ENCODE measurements around the gene DKK2. TPM values are rescaled to one million over a fixed set of nuclear protein-coding genes. Genes with fewer than 3 reads are reported as not detected.

The DKK2 gene
- total RNA-seq, 1 experiment from 2014 or later = 0.11 TPM

DNA sequence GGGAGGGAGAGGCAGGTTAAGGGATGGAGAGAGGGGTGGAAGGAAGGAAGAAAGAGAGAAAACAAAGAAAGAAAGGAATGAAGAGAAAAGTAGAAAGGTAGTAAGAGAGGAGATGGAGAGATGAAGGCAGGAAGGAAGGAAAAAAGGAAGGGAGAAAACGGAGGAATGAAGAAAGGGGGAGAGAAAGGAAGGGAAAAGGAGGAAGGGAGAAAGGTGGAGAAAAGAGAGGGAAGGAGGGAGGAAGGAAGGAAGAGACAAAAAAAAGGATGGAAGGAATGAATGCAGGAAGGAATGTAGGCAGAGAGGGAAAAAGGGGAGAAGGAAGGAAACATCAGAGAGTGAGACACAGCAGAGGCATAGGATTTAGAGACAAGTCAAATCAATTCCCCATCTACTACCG, 68.2 kb downstream of the DKK2 start:
- Histone ChIP-seq H4K91ac (ENCODE audit: insufficient read length, low read depth, low read length) (no peak overlapping the region), H2BK120ac (ENCODE audit: low read depth, low read length, poor library complexity, severe bottlenecking) (no peak overlapping the region), H3K9ac (ENCODE audit: extremely low read depth, insufficient read length, low read length) (no peak overlapping the region), H3K79me2 (ENCODE audit: insufficient read depth, low read length) (no peaks in the 10 kb centered on the region), H3K4me2 (ENCODE audit: insufficient read depth, insufficient read length, low read length) (no peak overlapping the region), H4K5ac (ENCODE audit: insufficient read length, low read depth, low read length) (no peak overlapping the region), H3K79me1 (ENCODE audit: insufficient read depth, low read depth, low read length, poor library complexity, severe bottlenecking) (no peaks in the 10 kb centered on the region), H3K56ac (ENCODE audit: insufficient read length, low read depth, low read length) (no peak overlapping the region), H3K23ac (ENCODE audit: insufficient read length, low read depth, low read length) (no peak overlapping the region), H2AK5ac (ENCODE audit: insufficient read length, low read length) (no peak overlapping the region), H3T11ph (ENCODE audit: low read length) (no peak overlapping the region), H2BK20ac (ENCODE audit: low read depth, low read length, poor library complexity, severe bottlenecking) (no peak overlapping the region), H3K9me3 (ENCODE audit: control insufficient read depth, low read depth, low read length) (no peaks in the 10 kb centered on the region), H2BK12ac (ENCODE audit: insufficient read length, low read depth, low read length) (no peak overlapping the region), H3K27ac (ENCODE audit: insufficient read length, low read depth, low read length) (no peak overlapping the region), H4K8ac (replicated peaks; ENCODE audit: insufficient read length, low read depth, low read length) (no peak overlapping the region), H3K23me2 (ENCODE audit: insufficient read length, low read depth, low read length, poor library complexity, severe bottlenecking) (no peaks in the 10 kb centered on the region), H4K20me1 (ENCODE audit: control insufficient read depth, insufficient read depth, insufficient read length) (no peaks in the 10 kb centered on the region), H3K27me3 (ENCODE audit: insufficient read depth, low read length) (no peaks in the 10 kb centered on the region), H2BK15ac (ENCODE audit: low read depth, low read length) (no peak overlapping the region), H3K18ac (ENCODE audit: insufficient read length, low read depth, low read length) (no peak overlapping the region), H2BK5ac (ENCODE audit: insufficient read length, low read length) (no peak overlapping the region), H2AFZ (ENCODE audit: low read length) (no peak overlapping the region), H3K14ac (ENCODE audit: insufficient read depth, low read length) (no peak overlapping the region), H3K4me1 (ENCODE audit: insufficient read depth, low read length) (no peaks in the 10 kb centered on the region), H3K4ac (ENCODE audit: low read depth, low read length) (no peak overlapping the region)
- no peak overlapping the region for H3K27ac Mint-ChIP-seq
- no peak for DNase-seq
- WGBS (ENCODE audit: extremely low coverage, insufficient read length, low lambda C conversion rate) = 100% methylated on average over 1 of the region's 2 CpGs
- H3K4me3 Mint-ChIP-seq = no peak overlapping the region
- TF ChIP-seq, protein P1, sequence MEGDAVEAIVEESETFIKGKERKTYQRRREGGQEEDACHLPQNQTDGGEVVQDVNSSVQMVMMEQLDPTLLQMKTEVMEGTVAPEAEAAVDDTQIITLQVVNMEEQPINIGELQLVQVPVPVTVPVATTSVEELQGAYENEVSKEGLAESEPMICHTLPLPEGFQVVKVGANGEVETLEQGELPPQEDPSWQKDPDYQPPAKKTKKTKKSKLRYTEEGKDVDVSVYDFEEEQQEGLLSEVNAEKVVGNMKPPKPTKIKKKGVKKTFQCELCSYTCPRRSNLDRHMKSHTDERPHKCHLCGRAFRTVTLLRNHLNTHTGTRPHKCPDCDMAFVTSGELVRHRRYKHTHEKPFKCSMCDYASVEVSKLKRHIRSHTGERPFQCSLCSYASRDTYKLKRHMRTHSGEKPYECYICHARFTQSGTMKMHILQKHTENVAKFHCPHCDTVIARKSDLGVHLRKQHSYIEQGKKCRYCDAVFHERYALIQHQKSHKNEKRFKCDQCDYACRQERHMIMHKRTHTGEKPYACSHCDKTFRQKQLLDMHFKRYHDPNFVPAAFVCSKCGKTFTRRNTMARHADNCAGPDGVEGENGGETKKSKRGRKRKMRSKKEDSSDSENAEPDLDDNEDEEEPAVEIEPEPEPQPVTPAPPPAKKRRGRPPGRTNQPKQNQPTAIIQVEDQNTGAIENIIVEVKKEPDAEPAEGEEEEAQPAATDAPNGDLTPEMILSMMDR (conservative IDR thresholded peaks at IDR 0.05) = no peak
- no peaks in the 10 kb centered on the region for H3K36me3 Mint-ChIP-seq (ENCODE audit: insufficient read depth in 1 of 3, low read depth in 3 of 3)
- peaks cover 2 to 3% of the 10 kb centered on the region in 2 experiments; a peak in 4 of 5 replicates for H3K9me3 Mint-ChIP-seq
- H3K27me3 Mint-ChIP-seq (ENCODE audit: low read depth) = no peaks in the 10 kb centered on the region; the same call in 1 of the 2 replicates
- peaks cover 0 to 7% of the 10 kb centered on the region in 2 experiments; a peak in 3 of 4 replicates for H3K4me1 Mint-ChIP-seq
